Testis (tissue), 3 donors: Measurements from ENCODE around the gene STARD6. TPM values are rescaled to one million over a fixed set of nuclear protein-coding genes. Genes with fewer than 3 reads are reported as not detected.

ENCODE experiments used
- DNase-seq: peaks from one replicate; pipeline ENCODE4 v3.0.0-alpha.2; 2019
- H3K27ac ChIP-seq, 2 donors: fragments of 200-600 bp; sonication (generic); one replicate each; pipeline ENCODE4 v1.5.1; 2019
- H3K27me3 ChIP-seq: fragments of 200-600 bp; sonication (generic); one replicate; pipeline ENCODE4 v1.5.1; 2019
- H3K36me3 ChIP-seq: fragments of 200-600 bp; sonication (generic); one replicate; pipeline ENCODE4 v1.5.1; 2017; ENCODE audit warnings: low read depth; ENCODE audit errors: missing control alignments
- H3K4me1 ChIP-seq: fragments of 200-600 bp; sonication (generic); one replicate; pipeline ENCODE4 v1.5.1; 2019
- H3K4me3 ChIP-seq, 2 donors: fragments of 200-600 bp; sonication (generic); one replicate each; pipeline ENCODE4 v1.5.1; 2017 to 2019
- H3K9me3 ChIP-seq: fragments of 200-600 bp; sonication (generic); one replicate; pipeline ENCODE4 v1.5.1; 2017
- POLR2A ChIP-seq: fragments of 450-650 bp; IDR thresholded peaks from one replicate; pipeline ENCODE4 v1.6.1; 2017; ENCODE audit warnings: antibody characterized with exemption, mild to moderate bottlenecking, moderate library complexity
- WGBS, 2 donors: methylation state at CpG; one replicate each; pipeline ENCODE4 v1.1.5; 2018; 5-methylcytosine and 5-hydroxymethylcytosine counted together
- intact Hi-C: fragments of 100-400 bp; cut with DNase I; formaldehyde crosslinking; loops from one replicate; pipeline ENCODE4 v1.15.1; 2023; ENCODE audit warnings: low total_unique reads
- polyA plus RNA-seq: library from polyadenylated mRNA; stranded (reverse); fragments of 350-450 nt; fragmentation: Illumina TruSeq; extraction: RNeasy Lipid Tissue Mini Kit (QIAGEN cat#74804); gene quantifications from one replicate; pipeline ENCODE4 v1.2.3, GENCODE V29; 2014; ENCODE audit warnings: low read depth, low replicate concordance; ENCODE audit not compliant: insufficient read depth
- small RNA-seq, 2 donors: library from RNA; depleted of rRNA; stranded (forward); fragments of <200 nt; gene quantifications; one replicate each; pipeline ENCODE3, GENCODE V24; 2016
- total RNA-seq, 2 donors: library from RNA; depleted of rRNA; stranded (reverse); fragments of >200 nt; gene quantifications; one replicate each; pipeline ENCODE4 v1.2.3, GENCODE V29; 2016
- TF ChIP-seq, protein P1 (sequence below), 3 experiments: fragments of 450-650 bp in 2 of 3; fragments of 200-600 bp in 1 of 3; sonication (generic) in 1 of 3; IDR thresholded peaks; one replicate each; pipeline ENCODE4 v1.5.1; 2016 to 2019; ENCODE audit warnings: antibody characterized with exemption in 3 of 3, mild to moderate bottlenecking in 2 of 3, moderate library complexity in 1 of 3

The STARD6 gene
- total and polyA plus RNA-seq, 3 donors from 2014 or later, result 4.4 to 42.6 (median 5.7) TPM

DNA sequence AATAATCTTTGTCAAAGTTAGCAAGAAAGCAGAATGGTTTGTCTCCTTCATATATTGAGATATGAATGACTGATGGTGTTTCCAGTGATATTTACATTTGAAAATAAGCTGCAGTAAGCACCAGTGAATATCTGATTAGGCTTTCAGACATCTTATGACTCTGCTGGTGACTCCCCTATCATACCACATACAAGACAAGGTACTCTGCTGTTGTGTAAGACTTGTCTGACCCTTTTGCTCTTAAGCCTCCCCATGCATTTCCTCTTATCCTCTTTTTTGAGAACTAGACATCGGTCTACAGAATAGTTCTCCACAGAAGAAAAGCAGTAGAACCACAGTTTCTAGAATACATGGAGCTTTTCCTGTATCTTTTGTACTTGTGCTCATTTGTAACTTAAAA lies 79.0 kb downstream of the STARD6 start:
- H3K4me3 ChIP-seq, result no peak overlapping the region
- no peaks in the 10 kb centered on the region for H3K36me3 ChIP-seq
- 88 to 100% methylated on average over 1 of the region's 1 CpG for WGBS, 2 donors
- H3K9me3 ChIP-seq, result no peaks in the 10 kb centered on the region
- intact Hi-C loops, result no loop called here
- H3K4me1 ChIP-seq, result no peaks in the 10 kb centered on the region
- DNase-seq, result no peak
- H3K27ac ChIP-seq, result no peak overlapping the region
- no peak for TF ChIP-seq POLR2A
- TF ChIP-seq, protein P1, sequence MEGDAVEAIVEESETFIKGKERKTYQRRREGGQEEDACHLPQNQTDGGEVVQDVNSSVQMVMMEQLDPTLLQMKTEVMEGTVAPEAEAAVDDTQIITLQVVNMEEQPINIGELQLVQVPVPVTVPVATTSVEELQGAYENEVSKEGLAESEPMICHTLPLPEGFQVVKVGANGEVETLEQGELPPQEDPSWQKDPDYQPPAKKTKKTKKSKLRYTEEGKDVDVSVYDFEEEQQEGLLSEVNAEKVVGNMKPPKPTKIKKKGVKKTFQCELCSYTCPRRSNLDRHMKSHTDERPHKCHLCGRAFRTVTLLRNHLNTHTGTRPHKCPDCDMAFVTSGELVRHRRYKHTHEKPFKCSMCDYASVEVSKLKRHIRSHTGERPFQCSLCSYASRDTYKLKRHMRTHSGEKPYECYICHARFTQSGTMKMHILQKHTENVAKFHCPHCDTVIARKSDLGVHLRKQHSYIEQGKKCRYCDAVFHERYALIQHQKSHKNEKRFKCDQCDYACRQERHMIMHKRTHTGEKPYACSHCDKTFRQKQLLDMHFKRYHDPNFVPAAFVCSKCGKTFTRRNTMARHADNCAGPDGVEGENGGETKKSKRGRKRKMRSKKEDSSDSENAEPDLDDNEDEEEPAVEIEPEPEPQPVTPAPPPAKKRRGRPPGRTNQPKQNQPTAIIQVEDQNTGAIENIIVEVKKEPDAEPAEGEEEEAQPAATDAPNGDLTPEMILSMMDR (IDR thresholded peaks at IDR 0.05), result no peak
- H3K27me3 ChIP-seq, result no peaks in the 10 kb centered on the region

DNA sequence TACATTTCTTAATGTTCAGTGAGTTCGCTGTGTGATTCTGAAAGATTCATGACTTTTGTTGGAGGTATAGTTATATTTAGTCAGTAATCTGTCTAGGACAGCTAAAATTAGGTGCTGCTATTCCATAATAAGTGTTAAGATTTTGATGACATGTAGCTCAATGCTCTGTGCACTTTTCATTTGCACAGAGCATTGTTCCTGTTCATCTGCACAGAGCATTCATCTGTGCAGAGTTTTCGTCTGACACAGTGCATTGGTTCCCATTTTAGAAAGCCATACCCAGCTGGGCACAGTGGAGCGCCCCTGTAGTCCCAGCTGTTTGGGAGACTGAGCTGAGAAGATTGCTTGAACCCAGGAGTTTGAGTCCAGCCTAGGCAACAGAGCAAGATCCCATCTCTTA lies 79.8 kb downstream of the STARD6 start:
- no peak for TF ChIP-seq POLR2A
- TF ChIP-seq, protein P1 (IDR thresholded peaks at IDR 0.05), result no peak
- no peak overlapping the region for H3K27ac ChIP-seq
- H3K9me3 ChIP-seq, result no peaks in the 10 kb centered on the region
- H3K36me3 ChIP-seq, result no peaks in the 10 kb centered on the region
- H3K4me1 ChIP-seq, result no peaks in the 10 kb centered on the region
- H3K27me3 ChIP-seq, result no peaks in the 10 kb centered on the region
- intact Hi-C loops, result no loop called here
- no peak overlapping the region for H3K4me3 ChIP-seq
- no peak for DNase-seq
- WGBS, 2 donors, result 89 to 92% methylated on average over 3 of the region's 3 CpGs

Small RNA genes lying within 50 kb of the gene (small RNA-seq; reads per million reads assigned to genes)
- 0.46 to 0.57 reads per million in 2 donors for gene SNRPGP2

Other genes starting within 250 kb of the STARD6 start
- gene MBD2, start 133.2 kb downstream of the STARD6 start, total RNA-seq, result 10 to 100 TPM; 59.1 to 66.9 TPM
- 106 TPM for gene MBD2, start 133.2 kb downstream of the STARD6 start, polyA plus RNA-seq
- 10 to 100 TPM; 91.7 to 93.7 TPM for gene POLI, start 88.3 kb downstream of the STARD6 start, total RNA-seq
- 56.5 TPM for gene POLI, start 88.3 kb downstream of the STARD6 start, polyA plus RNA-seq
- 10 to 100 TPM; 11.7 to 16.0 TPM for gene C18orf54, start within 50 bp of the STARD6 start, total RNA-seq
- 18.2 TPM for gene C18orf54, start within 50 bp of the STARD6 start, polyA plus RNA-seq
- under 1 TPM in 1 of 2 donors, not detected in 1; 0.24 TPM for gene DYNAP, start 233.4 kb upstream of the STARD6 start, total RNA-seq
- gene DYNAP, start 233.4 kb upstream of the STARD6 start, polyA plus RNA-seq, result not detected